Osteocyte (in vitro differentiated cells): Measurements from ENCODE around the gene DTNB. TPM values are rescaled to one million over a fixed set of nuclear protein-coding genes. Genes with fewer than 3 reads are reported as not detected.
"Not testable (repeated sequence)": the region's sequence is repeated elsewhere in the genome, so short reads cannot be mapped to it uniquely, and the experiment has no call there.

ENCODE experiments used
- DNase-seq: peaks from one replicate; pipeline ENCODE4 v3.0.0; 2021; ENCODE audit warnings: mixed read lengths; ENCODE audit not compliant: unreplicated experiment; ENCODE audit errors: extremely low spot score
- H3K27ac Mint-ChIP-seq: one replicate; pipeline ENCODE4 v1.8.0; 2021; ENCODE audit warnings: mild to moderate bottlenecking, mixed read lengths; ENCODE audit not compliant: unreplicated experiment
- H3K27me3 Mint-ChIP-seq: one replicate; pipeline ENCODE4 v1.8.0; 2021; ENCODE audit warnings: mixed read lengths; ENCODE audit not compliant: unreplicated experiment
- H3K36me3 Mint-ChIP-seq: one replicate; pipeline ENCODE4 v1.8.0; 2021; ENCODE audit warnings: mixed read lengths; ENCODE audit not compliant: unreplicated experiment
- H3K4me1 Mint-ChIP-seq: one replicate; pipeline ENCODE4 v1.8.0; 2021; ENCODE audit warnings: mixed read lengths; ENCODE audit not compliant: unreplicated experiment
- H3K4me3 Mint-ChIP-seq: one replicate; pipeline ENCODE4 v1.8.0; 2021; ENCODE audit warnings: mild to moderate bottlenecking, moderate library complexity, mixed read lengths; ENCODE audit not compliant: unreplicated experiment
- H3K9me3 Mint-ChIP-seq: one replicate; pipeline ENCODE4 v1.8.0; 2021; ENCODE audit warnings: mixed read lengths; ENCODE audit not compliant: unreplicated experiment
- total RNA-seq: library from RNA; stranded (reverse); gene quantifications from 2 replicates; pipeline ENCODE4 v1.2.1, GENCODE V29; 2021
- TF ChIP-seq, protein P1 (sequence below): fragments of 200-600 bp; sonication (generic); IDR thresholded peaks from 2 replicates; pipeline ENCODE4 v1.5.0; 2021; ENCODE audit warnings: antibody characterized with exemption, mild to moderate bottlenecking, moderate library complexity

Gene DTNB
- total RNA-seq, 1 donor from 2014 or later: 20.9 TPM

DNA sequence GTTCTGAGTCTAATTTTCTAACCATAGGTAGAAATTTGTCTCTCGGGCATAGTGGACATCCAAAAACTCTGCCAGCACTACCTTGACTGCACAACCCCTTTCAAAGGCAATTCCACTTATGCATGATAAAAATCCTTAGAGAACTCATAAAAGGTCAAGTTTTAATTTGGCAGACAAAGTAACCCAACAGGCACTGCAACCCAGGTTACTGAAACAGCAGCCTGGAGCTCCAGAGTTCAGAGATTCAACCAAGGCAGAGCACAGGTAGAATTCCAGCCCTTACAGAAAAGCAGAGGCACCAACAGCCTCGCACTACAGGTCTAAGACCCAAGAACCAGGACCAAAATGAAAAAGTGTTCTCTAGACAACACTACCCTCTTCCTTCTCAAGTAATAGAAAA lies 1.8 kb downstream of the DTNB start:
- TF ChIP-seq, protein P1, sequence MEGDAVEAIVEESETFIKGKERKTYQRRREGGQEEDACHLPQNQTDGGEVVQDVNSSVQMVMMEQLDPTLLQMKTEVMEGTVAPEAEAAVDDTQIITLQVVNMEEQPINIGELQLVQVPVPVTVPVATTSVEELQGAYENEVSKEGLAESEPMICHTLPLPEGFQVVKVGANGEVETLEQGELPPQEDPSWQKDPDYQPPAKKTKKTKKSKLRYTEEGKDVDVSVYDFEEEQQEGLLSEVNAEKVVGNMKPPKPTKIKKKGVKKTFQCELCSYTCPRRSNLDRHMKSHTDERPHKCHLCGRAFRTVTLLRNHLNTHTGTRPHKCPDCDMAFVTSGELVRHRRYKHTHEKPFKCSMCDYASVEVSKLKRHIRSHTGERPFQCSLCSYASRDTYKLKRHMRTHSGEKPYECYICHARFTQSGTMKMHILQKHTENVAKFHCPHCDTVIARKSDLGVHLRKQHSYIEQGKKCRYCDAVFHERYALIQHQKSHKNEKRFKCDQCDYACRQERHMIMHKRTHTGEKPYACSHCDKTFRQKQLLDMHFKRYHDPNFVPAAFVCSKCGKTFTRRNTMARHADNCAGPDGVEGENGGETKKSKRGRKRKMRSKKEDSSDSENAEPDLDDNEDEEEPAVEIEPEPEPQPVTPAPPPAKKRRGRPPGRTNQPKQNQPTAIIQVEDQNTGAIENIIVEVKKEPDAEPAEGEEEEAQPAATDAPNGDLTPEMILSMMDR: no peak
- no peaks in the 10 kb centered on the region for H3K36me3 Mint-ChIP-seq
- peaks cover 2% of the 10 kb centered on the region for H3K9me3 Mint-ChIP-seq
- H3K4me1 Mint-ChIP-seq: peaks cover 13% of the 10 kb centered on the region
- H3K4me3 Mint-ChIP-seq: peak overlapping the region; percentile 77
- no peak overlapping the region for H3K27ac Mint-ChIP-seq
- H3K27me3 Mint-ChIP-seq: peaks cover 12% of the 10 kb centered on the region
- no peak for DNase-seq

DNA sequence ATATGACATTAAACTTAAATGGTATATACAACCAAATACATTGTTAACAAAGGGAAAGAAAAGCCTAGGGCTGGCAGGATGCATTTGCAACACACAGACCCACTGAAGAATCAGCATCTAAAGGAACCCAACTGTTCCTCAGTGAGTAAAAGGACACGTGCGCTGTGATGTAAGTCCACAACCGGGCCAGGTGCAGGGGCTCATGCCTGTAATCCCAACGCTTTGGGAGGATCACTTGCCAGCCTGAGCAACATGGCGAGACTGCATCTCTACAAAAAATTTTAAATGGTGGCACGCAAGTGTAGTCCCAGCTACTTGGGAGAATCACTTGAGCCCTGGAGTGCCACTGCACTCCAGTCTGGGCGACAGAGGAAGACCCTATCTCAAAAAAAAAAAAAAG lies 3.9 kb downstream of the DTNB start:
- Mint-ChIP-seq H3K4me1 (peaks cover 16% of the 10 kb centered on the region), H3K27ac (no peak overlapping the region), H3K36me3 (no peaks in the 10 kb centered on the region), H3K4me3 (no peak overlapping the region), H3K9me3 (no peaks in the 10 kb centered on the region), H3K27me3 (peaks cover under 1% of the 10 kb centered on the region)
- TF ChIP-seq, protein P1: no peak
- no peak for DNase-seq

DNA sequence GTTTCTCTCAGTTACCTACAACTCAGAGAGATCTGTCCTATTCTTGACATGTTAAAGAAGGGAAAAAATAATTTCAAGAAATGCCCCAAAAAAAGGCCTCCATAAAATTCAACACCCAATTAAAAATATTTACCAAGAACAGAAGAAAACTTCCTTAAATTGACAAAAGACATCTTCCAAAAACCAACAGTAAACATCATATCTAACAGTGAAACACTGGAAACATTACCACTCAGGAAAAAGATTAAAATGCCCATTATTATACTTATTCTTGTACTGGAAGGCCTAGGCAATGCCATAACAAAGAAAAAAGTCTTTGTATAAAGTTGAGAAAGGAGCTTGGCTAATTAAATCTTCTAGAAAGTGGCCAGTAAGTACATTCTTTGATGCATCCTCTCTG lies 7.2 kb downstream of the DTNB start:
- peaks cover 8% of the 10 kb centered on the region for H3K4me1 Mint-ChIP-seq
- no peaks in the 10 kb centered on the region for H3K36me3 Mint-ChIP-seq
- H3K4me3 Mint-ChIP-seq: no peak overlapping the region
- no peak overlapping the region for H3K27ac Mint-ChIP-seq
- DNase-seq: no peak
- no peaks in the 10 kb centered on the region for H3K27me3 Mint-ChIP-seq
- TF ChIP-seq, protein P1: no peak
- no peaks in the 10 kb centered on the region for H3K9me3 Mint-ChIP-seq

DNA sequence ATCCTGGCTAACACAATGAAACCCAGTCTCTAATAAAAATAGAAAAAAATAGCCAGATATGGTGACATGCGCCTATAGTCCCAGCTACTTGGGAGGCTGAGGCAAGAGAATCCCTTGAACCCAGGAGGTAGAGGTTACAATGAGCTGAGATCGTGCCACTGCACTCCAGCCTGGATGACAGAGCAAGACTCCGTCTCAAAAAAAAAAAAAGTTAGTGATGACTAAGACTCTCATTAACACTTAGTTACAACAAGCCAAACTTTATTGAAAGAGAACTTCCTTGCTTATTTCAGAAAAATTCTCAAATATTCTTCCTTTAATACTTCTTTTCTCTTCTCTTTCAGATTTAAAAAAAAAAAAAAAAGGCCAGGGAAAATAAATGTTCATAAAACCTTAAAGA lies 7.9 kb downstream of the DTNB start:
- not testable (repeated sequence) for H3K4me3 Mint-ChIP-seq, H3K27me3 Mint-ChIP-seq, H3K27ac Mint-ChIP-seq, H3K9me3 Mint-ChIP-seq, DNase-seq, H3K4me1 Mint-ChIP-seq, H3K36me3 Mint-ChIP-seq

DNA sequence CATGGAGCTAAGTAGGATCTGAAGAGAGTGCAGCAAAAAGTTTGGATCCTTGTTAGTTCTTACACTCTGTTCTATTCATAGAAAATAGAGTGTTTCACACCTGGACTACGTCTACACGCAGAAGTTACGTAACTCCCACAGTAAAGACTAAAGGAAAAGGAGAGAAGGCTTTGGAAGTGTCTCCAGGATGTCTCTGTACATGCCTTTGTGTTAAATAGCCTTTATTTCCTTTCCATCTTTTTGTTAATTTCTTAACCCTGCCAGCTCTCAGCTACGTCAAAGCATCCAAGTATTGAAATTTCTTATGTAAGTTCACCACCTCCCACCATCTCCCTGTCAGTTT lies 8.4 kb downstream of the DTNB start:
- Mint-ChIP-seq H3K9me3 (no peaks in the 10 kb centered on the region), H3K4me1 (peaks cover 8% of the 10 kb centered on the region), H3K27me3 (no peaks in the 10 kb centered on the region), H3K36me3 (no peaks in the 10 kb centered on the region), H3K27ac (no peak overlapping the region), H3K4me3 (no peak overlapping the region)
- DNase-seq: no peak
- TF ChIP-seq, protein P1: no peak
